HepG2 (cell line): ENCODE measurements around the gene MEIS3. TPM values are rescaled to one million over a fixed set of nuclear protein-coding genes. Genes with fewer than 3 reads are reported as not detected.

ENCODE experiments used
- ATAC-seq: fragments of 200-7000 bp; cut with Tn5 transposase; 3 replicates; pipeline ENCODE4 v1.9.1; 2020; ENCODE audit warnings: mild to moderate bottlenecking, moderate library complexity
- BruUV-seq: library from RNA; stranded (reverse); fragments of 400-500 nt; replicated peaks from 2 replicates; lab custom pipeline; 2021; lab: Mats Ljungman, UMichigan
- CTCF ChIA-PET: fragments of 300-600 bp; formaldehyde crosslinking; extraction: SDS; loops from one replicate; lab custom pipeline; 2021; ENCODE audit warnings: low total read pairs, inconsistent platforms, low intra/inter-chr PET ratio; lab: Yijun Ruan, JAX
- POLR2A ChIA-PET: fragments of 350-600 bp; sonication (Branson Sonifier 250); formaldehyde crosslinking; loops from one replicate; lab custom pipeline; 2020; ENCODE audit warnings: antibody characterized with exemption, inconsistent platforms; lab: Yijun Ruan, JAX
- DNase-seq: peaks from one replicate; pipeline ENCODE4 v3.0.0-alpha.2; 2015; ENCODE audit warnings: low spot score
- FAIRE-seq: peaks from 3 replicates; lab custom pipeline; 2011; peaks lifted over from hg19 to GRCh38; lab: Jason Lieb, UNC
- H2AFZ ChIP-seq: one replicate; pipeline ENCODE4 v1.6.1; 2011; ENCODE audit warnings: low read length, inconsistent platforms
- H3K27ac ChIP-seq: fragments of 300-600 bp; 3 replicates; pipeline ENCODE4 v1.8.0; 2011; ENCODE audit warnings: mixed run types, mild to moderate bottlenecking, mixed read lengths, low read length, inconsistent platforms; ENCODE audit not compliant: insufficient read depth; ENCODE audit errors: extremely low read length
- H3K27me3 ChIP-seq, 2 experiments: fragments of 200-600 bp in 1 of 2; 2 replicates in 1 of 2; 3 replicates in 1 of 2; pipeline versions ENCODE4 v1.6.0 to v1.8.0; 2011; ENCODE audit warnings: low read length in 2 of 2, mild to moderate bottlenecking in 2 of 2, moderate library complexity in 2 of 2, inconsistent platforms in 1 of 2; ENCODE audit not compliant: insufficient read depth in 2 of 2, control insufficient read depth in 1 of 2
- H3K36me3 ChIP-seq, 2 experiments: fragments of 200-600 bp in 1 of 2; replicated peaks in 1 of 2; 2 replicates in 1 of 2; 3 replicates in 1 of 2; pipeline versions ENCODE4 v1.5.1 to v1.8.0; 2011; ENCODE audit warnings: low read length in 2 of 2, inconsistent platforms in 1 of 2; ENCODE audit not compliant: insufficient read depth in 2 of 2, control insufficient read depth in 1 of 2
- H3K4me1 ChIP-seq: 2 replicates; pipeline ENCODE4 v1.5.1; 2012; ENCODE audit warnings: low read length, inconsistent platforms; ENCODE audit not compliant: insufficient read depth
- H3K4me2 ChIP-seq: 2 replicates; pipeline ENCODE4 v1.6.0; 2011; ENCODE audit warnings: low read depth, low read length, inconsistent platforms
- H3K4me3 ChIP-seq, 3 experiments: fragments of 200-600 bp in 1 of 3; sonication (generic), shearing (Covaris generic) in 1 of 3; replicated peaks in 1 of 3; 2 replicates each; pipeline ENCODE4 v1.5.1; 2011 to 2016; ENCODE audit warnings: low read length in 3 of 3, inconsistent platforms in 2 of 3, low read depth in 2 of 3, mild to moderate bottlenecking in 2 of 3, control low read depth in 1 of 3, mixed read lengths in 1 of 3; ENCODE audit not compliant: insufficient read depth in 1 of 3
- H3K79me2 ChIP-seq: one replicate; pipeline ENCODE4 v1.6.1; 2011; ENCODE audit warnings: low read length, inconsistent platforms; ENCODE audit not compliant: insufficient read depth
- H3K9ac ChIP-seq: 2 replicates; pipeline ENCODE4 v1.6.0; 2011; ENCODE audit warnings: mild to moderate bottlenecking, low read depth, low read length, inconsistent platforms; ENCODE audit not compliant: insufficient read depth
- H3K9me3 ChIP-seq: 2 replicates; pipeline ENCODE4 v1.5.1; 2012; ENCODE audit warnings: mild to moderate bottlenecking, low read length
- H4K20me1 ChIP-seq: 2 replicates; pipeline ENCODE4 v1.6.0; 2011; ENCODE audit warnings: inconsistent platforms, mild to moderate bottlenecking, low read length, moderate library complexity; ENCODE audit not compliant: insufficient read depth
- AHDC1 ChIP-seq: sonication (generic); formaldehyde crosslinking; IDR thresholded peaks from 2 replicates; pipeline ENCODE4 v1.5.1; 2020; ENCODE audit warnings: mild to moderate bottlenecking, missing genetic modification reagents, borderline replicate concordance
- FOSL2 ChIP-seq: sonication (generic); formaldehyde crosslinking; IDR thresholded peaks from 2 replicates; pipeline ENCODE4 v1.4.0; 2020; ENCODE audit warnings: missing genetic modification reagents
- KLF6 ChIP-seq: IDR thresholded peaks from 2 replicates; pipeline ENCODE4 v1.8.0; 2016; ENCODE audit warnings: missing biosample characterization, missing genetic modification reagents
- MEIS2 ChIP-seq: sonication (generic); formaldehyde crosslinking; IDR thresholded peaks from 2 replicates; pipeline ENCODE4 v1.9.0; 2021; ENCODE audit warnings: mild to moderate bottlenecking, missing genetic modification reagents
- NFIB ChIP-seq: sonication (generic); formaldehyde crosslinking; IDR thresholded peaks from 2 replicates; pipeline ENCODE4 v1.9.0; 2021; ENCODE audit warnings: missing genetic modification reagents, mild to moderate bottlenecking, borderline replicate concordance
- POGK ChIP-seq: sonication (generic); formaldehyde crosslinking; conservative IDR thresholded peaks from 2 replicates; pipeline ENCODE4 v1.8.0; 2022; ENCODE audit warnings: mild to moderate bottlenecking, moderate library complexity, missing genetic modification reagents
- TSC22D2 ChIP-seq: sonication (generic); formaldehyde crosslinking; IDR thresholded peaks from 2 replicates; pipeline ENCODE4 v1.5.1; 2020; ENCODE audit warnings: missing genetic modification reagents, mild to moderate bottlenecking, borderline replicate concordance
- ZBTB26 ChIP-seq: IDR thresholded peaks from 2 replicates; pipeline ENCODE4 v1.6.1; 2016; ENCODE audit warnings: missing compliant biosample characterization, missing genetic modification reagents, borderline replicate concordance
- ZMAT5 ChIP-seq: sonication (generic); formaldehyde crosslinking; IDR thresholded peaks from 2 replicates; pipeline ENCODE4 v1.5.0; 2020; ENCODE audit warnings: mild to moderate bottlenecking, low read depth, missing genetic modification reagents, borderline replicate concordance
- ZNF333 ChIP-seq: sonication (generic); formaldehyde crosslinking; IDR thresholded peaks from 2 replicates; pipeline ENCODE4 v1.4.0; 2020; ENCODE audit warnings: mild to moderate bottlenecking, missing genetic modification reagents, borderline replicate concordance
- ZNF383 ChIP-seq: sonication (generic); formaldehyde crosslinking; IDR thresholded peaks from 2 replicates; pipeline ENCODE4 v1.4.0; 2020; ENCODE audit warnings: missing genetic modification reagents, mild to moderate bottlenecking, borderline replicate concordance
- ZNF790 ChIP-seq: sonication (generic); formaldehyde crosslinking; IDR thresholded peaks from 2 replicates; pipeline ENCODE4 v1.8.0; 2022; ENCODE audit warnings: missing genetic modification reagents, mild to moderate bottlenecking, borderline replicate concordance
- WGBS: methylation state at CpG from one replicate; pipeline ENCODE4 v1.1.6; 2017; ENCODE audit warnings: low lambda C conversion rate; 5-methylcytosine and 5-hydroxymethylcytosine counted together
- in situ Hi-C: cut with HindIII; loops from 2 replicates; pipeline ENCODE4 v1.10.0; 2017; ENCODE audit warnings: low pct_unique_long_range_greater_than_20kb; ENCODE audit not compliant: extremely low pct_ligation_motif_present
- intact Hi-C: fragments of 100-400 bp; cut with micrococcal nuclease; formaldehyde crosslinking; loops from one replicate; pipeline ENCODE4 v1.10.0; 2022; ENCODE audit not compliant: unreplicated experiment
- polyA plus RNA-seq, 8 experiments: library from polyadenylated mRNA; depleted of rRNA in 3 of 8; stranded (reverse) in 7 of 8; unstranded in 1 of 8; fragments of >200 nt; fragmentation: Illumina TruSeq in 4 of 8; extraction: Trizol in 4 of 8; gene quantifications; 2 replicates each; pipeline versions ENCODE4 v1.2.1 to v1.2.3, GENCODE V29; 2011 to 2016; ENCODE audit warnings: low read depth in 4 of 8, missing spikeins in 1 of 8, mixed read lengths in 1 of 8; ENCODE audit not compliant: insufficient read depth in 1 of 8
- total RNA-seq, 5 experiments: library from RNA; depleted of rRNA; stranded (reverse); fragments of >200 nt; fragmentation: Illumina TruSeq; extraction: Trizol; gene quantifications; 2 replicates each; pipeline ENCODE4 v1.2.3, GENCODE V29; 2016; ENCODE audit warnings: low read depth in 1 of 5
- TF ChIP-seq, protein P1 (sequence below): IDR thresholded peaks from 2 replicates; pipeline ENCODE4 v1.6.1; 2018; ENCODE audit warnings: missing genetic modification reagents

MEIS3 gene
- total and polyA plus RNA-seq, 2 of the 13 experiments (the other 11 are each of a cell fraction or from before 2014, with no cell fraction given) = 0.09 to 0.70 TPM

- CTCF ChIA-PET = no interaction called here
- FAIRE-seq (no peak), ATAC-seq (no peak), DNase-seq (no peak)
- Histone ChIP-seq H3K9ac (no peak overlapping the region), H3K4me1 (peaks cover 18% of the 10 kb centered on the region; the same call in 1 of the 2 replicates), H3K9me3 (no peaks in the 10 kb centered on the region), H3K36me3 (no peaks in the 10 kb centered on the region), H3K4me3 (no peak overlapping the region), H3K27me3 (peaks cover 0 to 32% of the 10 kb centered on the region in 2 experiments), H3K79me2 (no peaks in the 10 kb centered on the region), H2AFZ (no peak overlapping the region), H3K4me2 (no peak overlapping the region), H3K27ac (no peak overlapping the region), H4K20me1 (no peaks in the 10 kb centered on the region)
- intact Hi-C loops = no loop called here
- in situ Hi-C loops = no loop called here
- no TSS peak for BruUV-seq
- WGBS = 29% methylated on average over 9 of the region's 22 CpGs
- POLR2A ChIA-PET = no interaction called here
- TF ChIP-seq KLF6 (CRISPR knock-in tag) = 0 out of 2 replicates have a peak, but pooled peaks have one; percentile 58
- 0 out of 2 replicates have a peak, but pooled peaks have one; percentile 70 for TF ChIP-seq TSC22D2 (CRISPR knock-in tag)
- no peak for TF ChIP-seq ZMAT5 (CRISPR knock-in tag)
- no peak for TF ChIP-seq NFIB (CRISPR knock-in tag)
- TF ChIP-seq ZBTB26 (CRISPR knock-in tag) = peak; percentile 58; the same call in 1 of the 2 replicates
- peak; percentile 48; the same call in 1 of the 2 replicates for TF ChIP-seq ZNF790 (CRISPR knock-in tag)
- TF ChIP-seq AHDC1 (CRISPR knock-in tag) = no peak
- 0 out of 2 replicates have a peak, but pooled peaks have one; percentile 20 for TF ChIP-seq FOSL2 (CRISPR knock-in tag)
- TF ChIP-seq, protein P1, sequence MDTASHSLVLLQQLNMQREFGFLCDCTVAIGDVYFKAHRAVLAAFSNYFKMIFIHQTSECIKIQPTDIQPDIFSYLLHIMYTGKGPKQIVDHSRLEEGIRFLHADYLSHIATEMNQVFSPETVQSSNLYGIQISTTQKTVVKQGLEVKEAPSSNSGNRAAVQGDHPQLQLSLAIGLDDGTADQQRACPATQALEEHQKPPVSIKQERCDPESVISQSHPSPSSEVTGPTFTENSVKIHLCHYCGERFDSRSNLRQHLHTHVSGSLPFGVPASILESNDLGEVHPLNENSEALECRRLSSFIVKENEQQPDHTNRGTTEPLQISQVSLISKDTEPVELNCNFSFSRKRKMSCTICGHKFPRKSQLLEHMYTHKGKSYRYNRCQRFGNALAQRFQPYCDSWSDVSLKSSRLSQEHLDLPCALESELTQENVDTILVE (CRISPR knock-in tag) = 0 out of 2 replicates have a peak, but pooled peaks have one; percentile 42
- TF ChIP-seq POGK = 0 out of 2 replicates have a peak, but pooled peaks have one; percentile 72
- no peak for TF ChIP-seq ZNF333 (CRISPR knock-in tag)
- TF ChIP-seq ZNF383 = no peak
- TF ChIP-seq MEIS2 (CRISPR knock-in tag) = peak; percentile 55; the same call in 1 of the 2 replicates
These were observed 25.1 kb upstream of the MEIS3 start for GRCh38 chr19:47444388-47444821.
